ENCODE data around the gene RASAL2. TPM values are rescaled to one million over a fixed set of nuclear protein-coding genes. Genes with fewer than 3 reads are reported as not detected.

The RASAL2 gene
- total RNA-seq, 4 donors from 2014 or later = 31.8 to 48.3 (median 37.8) TPM

DNA sequence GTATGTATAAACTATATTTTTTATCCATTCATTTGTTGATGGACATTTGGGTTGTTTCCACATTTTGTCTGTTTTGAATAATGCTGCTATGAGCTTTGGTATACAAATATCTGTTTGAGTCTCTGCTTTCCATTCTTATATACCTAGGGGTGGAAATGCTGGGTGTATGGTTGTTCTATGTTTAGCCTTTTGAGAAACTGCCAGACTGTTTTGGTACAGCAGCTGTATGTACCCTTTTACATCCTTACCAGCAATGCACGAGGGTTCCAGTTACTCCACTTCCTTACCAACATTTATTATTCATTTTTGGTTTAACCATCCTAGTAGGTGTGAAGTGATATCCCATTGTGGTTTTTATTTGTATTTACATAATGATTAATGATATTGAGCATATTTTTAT is 13.9 kb downstream of the RASAL2 start:
- DNase-seq (ENCODE audit: low spot score in 2 of 2) = no peak
- Histone ChIP-seq H3K36me3 (no peaks in the 10 kb centered on the region), H3K9me3 (no peaks in the 10 kb centered on the region), H3K27me3 (no peaks in the 10 kb centered on the region), H3K4me1 (no peaks in the 10 kb centered on the region), H3K27ac (no peak overlapping the region), H3K4me3 (no peak overlapping the region)
- TF ChIP-seq POLR2AphosphoS5 (IDR thresholded peaks at IDR 0.05) (no peak), EP300 (IDR thresholded peaks at IDR 0.05) (no peak)
- TF ChIP-seq, protein P1, sequence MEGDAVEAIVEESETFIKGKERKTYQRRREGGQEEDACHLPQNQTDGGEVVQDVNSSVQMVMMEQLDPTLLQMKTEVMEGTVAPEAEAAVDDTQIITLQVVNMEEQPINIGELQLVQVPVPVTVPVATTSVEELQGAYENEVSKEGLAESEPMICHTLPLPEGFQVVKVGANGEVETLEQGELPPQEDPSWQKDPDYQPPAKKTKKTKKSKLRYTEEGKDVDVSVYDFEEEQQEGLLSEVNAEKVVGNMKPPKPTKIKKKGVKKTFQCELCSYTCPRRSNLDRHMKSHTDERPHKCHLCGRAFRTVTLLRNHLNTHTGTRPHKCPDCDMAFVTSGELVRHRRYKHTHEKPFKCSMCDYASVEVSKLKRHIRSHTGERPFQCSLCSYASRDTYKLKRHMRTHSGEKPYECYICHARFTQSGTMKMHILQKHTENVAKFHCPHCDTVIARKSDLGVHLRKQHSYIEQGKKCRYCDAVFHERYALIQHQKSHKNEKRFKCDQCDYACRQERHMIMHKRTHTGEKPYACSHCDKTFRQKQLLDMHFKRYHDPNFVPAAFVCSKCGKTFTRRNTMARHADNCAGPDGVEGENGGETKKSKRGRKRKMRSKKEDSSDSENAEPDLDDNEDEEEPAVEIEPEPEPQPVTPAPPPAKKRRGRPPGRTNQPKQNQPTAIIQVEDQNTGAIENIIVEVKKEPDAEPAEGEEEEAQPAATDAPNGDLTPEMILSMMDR (IDR thresholded peaks at IDR 0.05) = no peak
- WGBS = 61% methylated on average over 1 of the region's 1 CpG

- Histone ChIP-seq H3K36me3 (no peaks in the 10 kb centered on the region), H3K27me3 (no peaks in the 10 kb centered on the region), H3K27ac (no peak overlapping the region), H3K9me3 (no peaks in the 10 kb centered on the region), H3K4me1 (no peaks in the 10 kb centered on the region), H3K4me3 (no peak overlapping the region)
- TF ChIP-seq, protein P1 (IDR thresholded peaks at IDR 0.05) = no peak
- TF ChIP-seq POLR2AphosphoS5 (IDR thresholded peaks at IDR 0.05) (no peak), EP300 (IDR thresholded peaks at IDR 0.05) (no peak), POLR2A (IDR thresholded peaks at IDR 0.05) (no peak)
- 89% methylated on average over 5 of the region's 5 CpGs for WGBS
- no peak for DNase-seq (ENCODE audit: low spot score in 2 of 2)
Measured at GRCh38 chr1:178109348-178110143, 15.6 kb downstream of the RASAL2 start.

GRCh38 chr1:178115260-178115659 is 21.4 kb downstream of the RASAL2 start:
- Histone ChIP-seq H3K4me1 (peaks cover 5% of the 10 kb centered on the region), H3K36me3 (no peaks in the 10 kb centered on the region), H3K4me3 (no peak overlapping the region), H3K9me3 (no peaks in the 10 kb centered on the region), H3K27ac (no peak overlapping the region), H3K27me3 (no peaks in the 10 kb centered on the region)
- no peak for TF ChIP-seq POLR2A (IDR thresholded peaks at IDR 0.05)
- TF ChIP-seq EP300 (IDR thresholded peaks at IDR 0.05) = no peak
- TF ChIP-seq, protein P1 (IDR thresholded peaks at IDR 0.05) = no peak
- no peak for TF ChIP-seq POLR2AphosphoS5 (IDR thresholded peaks at IDR 0.05)
- no peak for DNase-seq (ENCODE audit: low spot score in 2 of 2)

DNA sequence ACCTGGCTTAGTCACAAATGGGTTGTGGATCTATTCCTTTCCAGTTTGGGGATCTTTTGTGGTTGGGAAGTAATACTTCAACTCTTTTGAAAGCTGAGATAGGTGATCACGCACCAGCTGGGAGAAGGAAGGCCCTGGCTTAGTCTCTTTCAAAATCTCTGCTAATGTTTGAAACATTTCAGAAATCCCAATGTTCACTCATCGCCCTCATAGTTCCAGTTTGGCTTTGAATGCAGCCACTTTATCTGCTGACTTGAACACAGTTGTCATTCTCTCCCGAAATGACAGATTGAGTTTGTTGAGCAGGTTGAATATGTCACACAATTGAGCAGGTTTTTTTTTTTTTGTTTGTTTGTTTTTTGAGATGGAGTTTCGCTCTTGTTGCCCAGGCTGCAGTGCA is 24.6 kb downstream of the RASAL2 start:
- no peaks in the 10 kb centered on the region for H3K9me3 ChIP-seq
- no peak overlapping the region for H3K27ac ChIP-seq
- no peak overlapping the region for H3K4me3 ChIP-seq
- WGBS = 100% methylated on average over 4 of the region's 4 CpGs
- H3K27me3 ChIP-seq = no peaks in the 10 kb centered on the region
- peaks cover 5% of the 10 kb centered on the region for H3K4me1 ChIP-seq
- H3K36me3 ChIP-seq = no peaks in the 10 kb centered on the region
- TF ChIP-seq, protein P1 (IDR thresholded peaks at IDR 0.05) = no peak
- TF ChIP-seq POLR2AphosphoS5 (IDR thresholded peaks at IDR 0.05) (no peak), EP300 (IDR thresholded peaks at IDR 0.05) (no peak), POLR2A (IDR thresholded peaks at IDR 0.05) (no peak)
- no peak for DNase-seq (ENCODE audit: low spot score in 2 of 2)

DNA sequence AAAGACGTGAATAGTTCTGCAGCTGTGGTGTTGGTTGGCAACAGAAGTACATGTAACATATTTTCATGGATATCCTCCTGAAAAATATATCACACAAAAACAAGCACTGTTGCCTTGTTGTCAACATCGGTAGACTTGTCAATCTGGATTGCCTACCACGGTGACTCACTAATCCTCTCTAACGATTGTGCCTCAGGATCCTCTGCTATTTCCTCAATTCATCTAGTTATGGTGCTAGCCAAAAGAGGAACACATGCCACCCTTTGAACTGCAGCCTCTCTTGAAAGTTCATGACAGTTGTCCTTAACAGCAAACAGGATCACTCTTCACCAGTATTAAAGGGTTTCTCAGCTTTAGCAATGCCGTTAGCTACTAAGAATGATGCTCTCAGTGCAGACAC is 25.7 kb downstream of the RASAL2 start:
- DNase-seq (ENCODE audit: low spot score in 2 of 2) = no peak
- Histone ChIP-seq H3K4me3 (no peak overlapping the region), H3K36me3 (no peaks in the 10 kb centered on the region), H3K4me1 (peaks cover 5% of the 10 kb centered on the region), H3K27ac (no peak overlapping the region), H3K9me3 (no peaks in the 10 kb centered on the region), H3K27me3 (no peaks in the 10 kb centered on the region)
- 59% methylated on average over 5 of the region's 5 CpGs for WGBS
- TF ChIP-seq EP300 (IDR thresholded peaks at IDR 0.05) (no peak), POLR2A (IDR thresholded peaks at IDR 0.05) (no peak), POLR2AphosphoS5 (IDR thresholded peaks at IDR 0.05) (no peak)
- TF ChIP-seq, protein P1 (IDR thresholded peaks at IDR 0.05) = no peak

Measured in suprapubic skin (tissue), 4 donors.